Measurements from ENCODE around the gene PLXDC2. TPM values are rescaled to one million over a fixed set of nuclear protein-coding genes. Genes with fewer than 3 reads are reported as not detected.

Gene PLXDC2
- total and polyA plus RNA-seq, 10 of the 15 experiments (the other 5 are each of a cell fraction or from before 2014, with no cell fraction given): 0.05 to 1.8 (median 0.14) TPM; not detected in 2

DNA sequence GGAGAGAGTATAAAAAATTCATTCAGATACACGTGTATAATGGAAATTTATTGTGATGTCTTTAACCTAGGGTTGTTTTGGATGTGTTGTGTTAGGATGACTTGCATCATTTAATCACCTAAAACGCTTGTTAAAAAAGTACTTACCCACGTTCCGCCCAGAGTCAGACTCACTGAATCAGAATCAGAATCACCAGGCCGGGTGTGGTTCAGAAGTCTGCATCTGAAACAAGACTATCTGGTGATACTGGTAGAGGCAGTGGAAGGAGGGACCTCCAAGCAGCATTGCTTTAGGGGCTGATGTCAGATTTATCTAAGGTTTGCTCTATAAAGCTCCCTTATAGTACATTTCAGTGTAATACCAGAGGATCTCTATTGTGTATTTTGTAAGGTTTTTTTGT is 20.5 kb upstream of the PLXDC2 start:
- TF ChIP-seq E4F1 (IDR thresholded peaks at IDR 0.05; ENCODE audit: borderline replicate concordance, partially characterized antibody) (no peak), NBN (IDR thresholded peaks at IDR 0.05) (no peak), SUPT20H (IDR thresholded peaks at IDR 0.05; ENCODE audit: borderline replicate concordance, control insufficient read depth, low read depth, low read length) (no peak), RELB (IDR thresholded peaks at IDR 0.05; ENCODE audit: low read depth) (no peak), EED (IDR thresholded peaks at IDR 0.05; ENCODE audit: low read depth) (no peak)
- TF ChIP-seq, protein P1, sequence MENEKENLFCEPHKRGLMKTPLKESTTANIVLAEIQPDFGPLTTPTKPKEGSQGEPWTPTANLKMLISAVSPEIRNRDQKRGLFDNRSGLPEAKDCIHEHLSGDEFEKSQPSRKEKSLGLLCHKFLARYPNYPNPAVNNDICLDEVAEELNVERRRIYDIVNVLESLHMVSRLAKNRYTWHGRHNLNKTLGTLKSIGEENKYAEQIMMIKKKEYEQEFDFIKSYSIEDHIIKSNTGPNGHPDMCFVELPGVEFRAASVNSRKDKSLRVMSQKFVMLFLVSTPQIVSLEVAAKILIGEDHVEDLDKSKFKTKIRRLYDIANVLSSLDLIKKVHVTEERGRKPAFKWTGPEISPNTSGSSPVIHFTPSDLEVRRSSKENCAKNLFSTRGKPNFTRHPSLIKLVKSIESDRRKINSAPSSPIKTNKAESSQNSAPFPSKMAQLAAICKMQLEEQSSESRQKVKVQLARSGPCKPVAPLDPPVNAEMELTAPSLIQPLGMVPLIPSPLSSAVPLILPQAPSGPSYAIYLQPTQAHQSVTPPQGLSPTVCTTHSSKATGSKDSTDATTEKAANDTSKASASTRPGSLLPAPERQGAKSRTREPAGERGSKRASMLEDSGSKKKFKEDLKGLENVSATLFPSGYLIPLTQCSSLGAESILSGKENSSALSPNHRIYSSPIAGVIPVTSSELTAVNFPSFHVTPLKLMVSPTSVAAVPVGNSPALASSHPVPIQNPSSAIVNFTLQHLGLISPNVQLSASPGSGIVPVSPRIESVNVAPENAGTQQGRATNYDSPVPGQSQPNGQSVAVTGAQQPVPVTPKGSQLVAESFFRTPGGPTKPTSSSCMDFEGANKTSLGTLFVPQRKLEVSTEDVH (IDR thresholded peaks at IDR 0.05; ENCODE audit: low read depth, partially characterized antibody): no peak
- H3K27ac ChIP-seq (ENCODE audit: control insufficient read depth, insufficient read depth): no peak overlapping the region
- no peaks in the 10 kb centered on the region for H3K36me3 ChIP-seq (ENCODE audit: control insufficient read depth in 2 of 2, insufficient read depth in 2 of 2, low read length in 1 of 2)
- intact Hi-C loops (cut with micrococcal nuclease; ENCODE audit: unreplicated experiment) (no loop called here), in situ Hi-C loops (cut with MboI) (no loop called here)
- SMC1A ChIA-PET (ENCODE audit: uncharacterized antibody, unreplicated experiment): no interaction called here
- DNase-seq (ENCODE audit: low read depth, low spot score): no peak
- H3K4me3 ChIP-seq: no peak overlapping the region
- no peaks in the 10 kb centered on the region for H3K9me3 ChIP-seq (replicated peaks; ENCODE audit: control insufficient read depth, insufficient read depth, low read length)
- WGBS (ENCODE audit: insufficient coverage, insufficient replicate concordance, low lambda C conversion rate, missing lambda C conversion rate): 23% methylated on average over 5 of the region's 5 CpGs
- CTCF ChIA-PET: no interaction called here
- H3K4me2 ChIP-seq (ENCODE audit: control insufficient read depth, insufficient read depth): no peak overlapping the region
- no peaks in the 10 kb centered on the region for H3K79me2 ChIP-seq (ENCODE audit: control insufficient read depth, insufficient read depth, low read length)
- POLR2A ChIA-PET: no interaction called here
- H3K9ac ChIP-seq (ENCODE audit: control insufficient read depth, insufficient read depth, low read length): no peak overlapping the region
- H2AFZ ChIP-seq (ENCODE audit: control insufficient read depth, low read depth, low read length): no peak overlapping the region
- H3K27me3 ChIP-seq (replicated peaks in 1 of 2; ENCODE audit: control insufficient read depth in 2 of 2, insufficient read depth in 2 of 2, low read length in 1 of 2): no peaks in the 10 kb centered on the region
- RAD21 ChIA-PET (ENCODE audit: unreplicated experiment): no interaction called here
- no peaks in the 10 kb centered on the region for H3K4me1 ChIP-seq (ENCODE audit: control insufficient read depth, insufficient read depth, low read length)
- no TSS peak for BruUV-seq (replicated peaks)
- H4K20me1 ChIP-seq (ENCODE audit: control insufficient read depth, insufficient read depth): no peaks in the 10 kb centered on the region
- no peak for ATAC-seq
- FAIRE-seq: no peak
